CD4-positive, CD25-positive, alpha-beta regulatory T cell (primary cell): Measurements from ENCODE around the gene SETD5. TPM values are rescaled to one million over a fixed set of nuclear protein-coding genes. Genes with fewer than 3 reads are reported as not detected.
A peak's percentile ranks its signal among the peaks of the same experiment; 100 is the strongest.

Experiments used
- ATAC-seq, 2 donors: fragments of 150-1000 bp; cut with Tn5 transposase; one replicate each; pipeline ENCODE4 v1.10.0; 2021; ENCODE audit warnings: low read depth in 2 of 2, moderate number of reproducible peaks in 2 of 2, moderate library complexity in 1 of 2
- DNase-seq, 3 donors: peaks; one replicate each; pipeline versions ENCODE4 v3.0.0 to v3.0.0-alpha.2; 2012 to 2022; ENCODE audit warnings: mixed read lengths in 1 of 3
- H3K27ac ChIP-seq: one replicate; pipeline ENCODE4 v1.7.0; 2013; ENCODE audit warnings: mild to moderate bottlenecking, low read length; ENCODE audit not compliant: insufficient read depth, poor library complexity, severe bottlenecking
- H3K27me3 ChIP-seq: one replicate; pipeline ENCODE4 v1.7.0; 2013; ENCODE audit warnings: low read length; ENCODE audit not compliant: control insufficient read depth, insufficient read depth
- H3K36me3 ChIP-seq: one replicate; pipeline ENCODE4 v1.7.0; 2013; ENCODE audit warnings: mild to moderate bottlenecking, low read length, moderate library complexity; ENCODE audit not compliant: control insufficient read depth, insufficient read depth
- H3K4me1 ChIP-seq: 2 replicates; pipeline ENCODE4 v1.7.0; 2013; ENCODE audit warnings: mild to moderate bottlenecking, low read length; ENCODE audit not compliant: insufficient read depth, control insufficient read depth, poor library complexity, severe bottlenecking
- H3K4me3 ChIP-seq: one replicate; pipeline ENCODE4 v1.7.0; 2013; ENCODE audit warnings: low read depth, mild to moderate bottlenecking, low read length, moderate library complexity
- H3K9me3 ChIP-seq, 2 experiments: 1 replicate in 1 of 2; 2 replicates in 1 of 2; pipeline ENCODE4 v1.7.0; 2013; ENCODE audit warnings: low read length in 2 of 2, mild to moderate bottlenecking in 1 of 2, moderate library complexity in 1 of 2; ENCODE audit not compliant: control insufficient read depth in 2 of 2
- H3K27ac Mint-ChIP-seq, 3 donors: one replicate each; pipeline ENCODE4 v1.8.0; 2020 to 2022; ENCODE audit warnings: mild to moderate bottlenecking in 3 of 3, mixed read lengths in 3 of 3, moderate library complexity in 2 of 3
- H3K27me3 Mint-ChIP-seq: one replicate; pipeline ENCODE4 v1.8.0; 2022; ENCODE audit warnings: mild to moderate bottlenecking, mixed read lengths
- H3K36me3 Mint-ChIP-seq: one replicate; pipeline ENCODE4 v1.8.0; 2020; ENCODE audit warnings: mixed read lengths
- H3K4me1 Mint-ChIP-seq, 4 donors: one replicate each; pipeline ENCODE4 v1.8.0; 2020 to 2022; ENCODE audit warnings: mixed read lengths in 4 of 4, mild to moderate bottlenecking in 1 of 4
- H3K4me3 Mint-ChIP-seq, 4 donors: one replicate each; pipeline ENCODE4 v1.8.0; 2020 to 2022; ENCODE audit warnings: mild to moderate bottlenecking in 4 of 4, mixed read lengths in 4 of 4, moderate library complexity in 3 of 4
- H3K9me3 Mint-ChIP-seq, 7 donors: one replicate each; pipeline ENCODE4 v1.8.0; 2020 to 2022; ENCODE audit warnings: mixed read lengths in 7 of 7, mild to moderate bottlenecking in 3 of 7, moderate library complexity in 2 of 7
- polyA plus RNA-seq, 4 donors: library from polyadenylated mRNA; unstranded; fragments of 300-500 nt; fragmentation: Illumina TruSeq; gene quantifications; one replicate each; pipeline ENCODE4 v1.2.3, GENCODE V29; 2021
- total RNA-seq: library from RNA; stranded (reverse); gene quantifications from one replicate; pipeline ENCODE4 v1.2.3, GENCODE V29; 2022

SETD5 gene
- total RNA-seq (120 TPM), polyA plus RNA-seq (10 to 100 TPM; 17.7 to 32.2 (median 24.4) TPM)

GRCh38 chr3:9397332-9397905 lies at the start of gene SETD5:
Gene SETD5, plus strand, starts transcription at chr3:9397615. Its CDS starts 31,324 bp downstream, at chr3:9428939.
- H3K27me3 Mint-ChIP-seq = peaks cover 5% of the 10 kb centered on the region
- H3K36me3 Mint-ChIP-seq = peaks cover 6% of the 10 kb centered on the region
- peak within 1 kb of the TSS; percentile 97 for H3K4me3 ChIP-seq
- peaks cover 0 to 1% (median 0%) of the 10 kb centered on the region in 7 donors for H3K9me3 Mint-ChIP-seq
- peak within 1 kb of the TSS; percentile 98 to 100 (median 99) for H3K4me3 Mint-ChIP-seq
- peaks cover 47 to 79% (median 67%) of the 10 kb centered on the region in 4 donors for H3K4me1 Mint-ChIP-seq
- H3K36me3 ChIP-seq = peaks cover 19% of the 10 kb centered on the region
- H3K4me1 ChIP-seq = peaks cover 81% of the 10 kb centered on the region
- peak within 1 kb of the TSS; percentile 96 for H3K27ac ChIP-seq
- H3K9me3 ChIP-seq = no peaks in the 10 kb centered on the region
- ATAC-seq (peak; percentile 65 to 68), DNase-seq (peak; percentile 98 to 99 (median 99))
- H3K27me3 ChIP-seq = no peaks in the 10 kb centered on the region
- H3K27ac Mint-ChIP-seq = peak within 1 kb of the TSS; percentile 98 to 99 (median 99)

- Histone ChIP-seq H3K36me3 (no peaks in the 10 kb centered on the region), H3K4me3 (no peak overlapping the region), H3K4me1 (peaks cover under 1% of the 10 kb centered on the region), H3K27ac (no peak overlapping the region), H3K27me3 (no peaks in the 10 kb centered on the region), H3K9me3 (no peaks in the 10 kb centered on the region)
- no peak for DNase-seq
- Mint-ChIP-seq H3K4me1 (peaks cover 0 to 1% (median 0%) of the 10 kb centered on the region in 4 donors), H3K27ac (no peak overlapping the region), H3K9me3 (no peaks in the 10 kb centered on the region), H3K4me3 (no peak overlapping the region), H3K36me3 (no peaks in the 10 kb centered on the region), H3K27me3 (peaks cover 2% of the 10 kb centered on the region)
- ATAC-seq = no peak
These were observed 49.5 kb upstream of the SETD5 start for GRCh38 chr3:9347887-9348286.

GRCh38 chr3:9349321-9350117 lies 47.9 kb upstream of the SETD5 start:
- Histone ChIP-seq H3K4me3 (no peak overlapping the region), H3K9me3 (no peaks in the 10 kb centered on the region), H3K27me3 (no peaks in the 10 kb centered on the region), H3K27ac (no peak overlapping the region), H3K36me3 (no peaks in the 10 kb centered on the region), H3K4me1 (peaks cover 6% of the 10 kb centered on the region)
- no peak overlapping the region for H3K4me3 Mint-ChIP-seq
- H3K27me3 Mint-ChIP-seq = no peaks in the 10 kb centered on the region
- ATAC-seq (no peak), DNase-seq (no peak)
- H3K27ac Mint-ChIP-seq = no peak overlapping the region
- H3K4me1 Mint-ChIP-seq = peaks cover under 1 to 14% (median 2%) of the 10 kb centered on the region in 4 donors
- no peaks in the 10 kb centered on the region for H3K36me3 Mint-ChIP-seq
- H3K9me3 Mint-ChIP-seq = no peaks in the 10 kb centered on the region

GRCh38 chr3:9351709-9352126 lies 45.7 kb upstream of the SETD5 start:
- DNase-seq (no peak), ATAC-seq (no peak)
- no peak overlapping the region for H3K4me3 ChIP-seq
- no peaks in the 10 kb centered on the region for H3K9me3 Mint-ChIP-seq
- no peak overlapping the region for H3K27ac ChIP-seq
- no peaks in the 10 kb centered on the region for H3K9me3 ChIP-seq
- no peaks in the 10 kb centered on the region for H3K36me3 Mint-ChIP-seq
- no peak overlapping the region for H3K27ac Mint-ChIP-seq
- no peak overlapping the region for H3K4me3 Mint-ChIP-seq
- peaks cover 6% of the 10 kb centered on the region for H3K4me1 ChIP-seq
- H3K4me1 Mint-ChIP-seq = peaks cover 5 to 25% (median 8%) of the 10 kb centered on the region in 4 donors
- H3K36me3 ChIP-seq = no peaks in the 10 kb centered on the region
- H3K27me3 Mint-ChIP-seq = no peaks in the 10 kb centered on the region
- no peaks in the 10 kb centered on the region for H3K27me3 ChIP-seq

- H3K4me3 ChIP-seq = no peak overlapping the region
- H3K36me3 Mint-ChIP-seq = no peaks in the 10 kb centered on the region
- no peaks in the 10 kb centered on the region for H3K36me3 ChIP-seq
- H3K9me3 ChIP-seq = no peaks in the 10 kb centered on the region
- no peaks in the 10 kb centered on the region for H3K27me3 Mint-ChIP-seq
- H3K4me3 Mint-ChIP-seq = peak overlapping the region in 1 of 4 donors; percentile 48
- H3K9me3 Mint-ChIP-seq = no peaks in the 10 kb centered on the region
- peak; percentile 45 to 67 (median 60) for DNase-seq
- no peak overlapping the region for H3K27ac Mint-ChIP-seq
- H3K27ac ChIP-seq = no peak overlapping the region
- no peaks in the 10 kb centered on the region for H3K27me3 ChIP-seq
- H3K4me1 Mint-ChIP-seq = peaks cover 5 to 25% (median 8%) of the 10 kb centered on the region in 4 donors
- peaks cover 6% of the 10 kb centered on the region for H3K4me1 ChIP-seq
- ATAC-seq = peak; percentile 61 to 65
These were observed 44.3 kb upstream of the SETD5 start for GRCh38 chr3:9352917-9353752.

- no peak for DNase-seq
- peak overlapping the region; percentile 56 to 79 (median 64) for H3K4me3 Mint-ChIP-seq
- Histone ChIP-seq H3K9me3 (no peaks in the 10 kb centered on the region), H3K27me3 (no peaks in the 10 kb centered on the region), H3K27ac (peak overlapping the region; percentile 94), H3K36me3 (peaks cover 12% of the 10 kb centered on the region), H3K4me1 (peaks cover 16% of the 10 kb centered on the region), H3K4me3 (peak overlapping the region; percentile 95)
- H3K36me3 Mint-ChIP-seq = peaks cover 12% of the 10 kb centered on the region
- peaks cover 8% of the 10 kb centered on the region for H3K27me3 Mint-ChIP-seq
- H3K27ac Mint-ChIP-seq = peak overlapping the region in 2 of 3 donors; percentile 6 to 64
- no peaks in the 10 kb centered on the region for H3K9me3 Mint-ChIP-seq
- ATAC-seq = no peak
- peaks cover 0 to 39% (median 22%) of the 10 kb centered on the region in 4 donors for H3K4me1 Mint-ChIP-seq
These were observed 35.6 kb upstream of the SETD5 start for GRCh38 chr3:9361691-9362388.
